ENCODE data around the gene DENND2D. TPM values are rescaled to one million over a fixed set of nuclear protein-coding genes. Genes with fewer than 3 reads are reported as not detected.

DENND2D gene
- total RNA-seq, 1 donor from 2014 or later, result 1.8 TPM

DNA sequence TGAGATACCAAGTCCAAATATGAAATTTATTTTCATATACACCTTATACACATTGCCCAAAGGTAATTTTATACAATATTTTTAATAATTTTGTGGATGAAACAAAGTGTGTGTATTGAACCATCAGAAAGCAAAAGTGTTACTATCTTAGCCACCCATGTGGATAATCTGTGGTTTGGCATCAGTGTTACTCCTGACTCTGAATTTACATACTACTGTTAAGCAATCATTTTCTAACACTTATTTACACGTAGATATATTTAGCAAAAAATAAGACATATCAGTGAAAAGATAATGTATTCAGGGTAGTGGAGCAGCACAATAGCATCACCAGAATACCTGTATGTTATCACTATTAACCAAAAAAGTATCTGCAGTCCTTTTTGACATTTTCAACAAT is 23.8 kb downstream of the DENND2D start:
- no peak overlapping the region for H3K27ac ChIP-seq (replicated peaks)
- no peak overlapping the region for H3K4me3 ChIP-seq
- no peaks in the 10 kb centered on the region for H3K4me1 ChIP-seq
- H3K27me3 ChIP-seq (ENCODE audit: low read depth), result no peaks in the 10 kb centered on the region
- intact Hi-C loops (cut with micrococcal nuclease), result no loop called here
- H3K9me3 ChIP-seq (replicated peaks), result no peaks in the 10 kb centered on the region
- TF ChIP-seq, protein P1, sequence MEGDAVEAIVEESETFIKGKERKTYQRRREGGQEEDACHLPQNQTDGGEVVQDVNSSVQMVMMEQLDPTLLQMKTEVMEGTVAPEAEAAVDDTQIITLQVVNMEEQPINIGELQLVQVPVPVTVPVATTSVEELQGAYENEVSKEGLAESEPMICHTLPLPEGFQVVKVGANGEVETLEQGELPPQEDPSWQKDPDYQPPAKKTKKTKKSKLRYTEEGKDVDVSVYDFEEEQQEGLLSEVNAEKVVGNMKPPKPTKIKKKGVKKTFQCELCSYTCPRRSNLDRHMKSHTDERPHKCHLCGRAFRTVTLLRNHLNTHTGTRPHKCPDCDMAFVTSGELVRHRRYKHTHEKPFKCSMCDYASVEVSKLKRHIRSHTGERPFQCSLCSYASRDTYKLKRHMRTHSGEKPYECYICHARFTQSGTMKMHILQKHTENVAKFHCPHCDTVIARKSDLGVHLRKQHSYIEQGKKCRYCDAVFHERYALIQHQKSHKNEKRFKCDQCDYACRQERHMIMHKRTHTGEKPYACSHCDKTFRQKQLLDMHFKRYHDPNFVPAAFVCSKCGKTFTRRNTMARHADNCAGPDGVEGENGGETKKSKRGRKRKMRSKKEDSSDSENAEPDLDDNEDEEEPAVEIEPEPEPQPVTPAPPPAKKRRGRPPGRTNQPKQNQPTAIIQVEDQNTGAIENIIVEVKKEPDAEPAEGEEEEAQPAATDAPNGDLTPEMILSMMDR (IDR thresholded peaks at IDR 0.05; ENCODE audit: borderline replicate concordance), result no peak
- no peak for DNase-seq
- H3K36me3 ChIP-seq, result peaks cover 63% of the 10 kb centered on the region

DNA sequence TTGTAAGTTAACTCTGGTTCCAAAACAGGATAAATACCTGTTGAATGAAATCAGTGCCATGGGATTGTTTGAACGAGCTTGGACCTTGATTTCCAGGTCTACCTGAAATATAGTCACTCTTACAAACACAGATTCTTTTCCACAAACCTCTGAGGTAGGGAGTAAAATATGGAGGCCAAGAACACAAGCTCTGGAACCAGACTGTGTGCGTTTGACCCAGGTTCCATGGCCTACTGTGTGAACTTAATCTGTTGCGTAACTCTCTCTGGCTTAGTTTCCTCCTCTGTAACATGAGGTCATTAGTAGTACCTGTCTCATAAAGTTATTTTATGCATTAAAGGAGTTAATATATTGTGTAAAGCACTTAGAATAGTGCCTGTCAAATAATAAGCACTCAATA is 25.1 kb downstream of the DENND2D start:
- no peak for DNase-seq
- Histone ChIP-seq H3K36me3 (peaks cover 63% of the 10 kb centered on the region), H3K27ac (replicated peaks) (no peak overlapping the region), H3K27me3 (ENCODE audit: low read depth) (no peaks in the 10 kb centered on the region), H3K4me3 (no peak overlapping the region), H3K9me3 (replicated peaks) (no peaks in the 10 kb centered on the region), H3K4me1 (no peaks in the 10 kb centered on the region)
- TF ChIP-seq, protein P1 (IDR thresholded peaks at IDR 0.05; ENCODE audit: borderline replicate concordance), result no peak
- intact Hi-C loops (cut with micrococcal nuclease), result no loop called here

DNA sequence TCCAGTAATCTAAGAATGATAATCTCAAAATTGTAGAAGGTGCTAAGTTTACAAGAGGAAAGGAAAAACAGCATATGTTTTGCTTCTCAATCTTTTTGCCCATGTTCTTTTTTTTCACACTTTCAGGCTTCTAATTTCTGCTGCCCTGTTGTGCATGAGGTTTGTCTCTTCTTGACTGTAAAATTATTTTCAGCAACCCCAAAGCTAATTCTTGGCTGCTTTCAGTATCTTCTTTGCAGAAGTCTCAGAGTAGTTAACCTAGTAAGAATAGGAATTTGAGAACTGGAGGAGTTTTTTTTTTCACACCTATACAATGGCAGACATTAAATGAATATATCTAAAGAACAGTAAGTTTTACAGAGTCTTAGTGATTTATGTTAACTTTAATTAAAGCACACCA is 26.4 kb downstream of the DENND2D start:
- intact Hi-C loops (cut with micrococcal nuclease), result no loop called here
- TF ChIP-seq, protein P1 (IDR thresholded peaks at IDR 0.05; ENCODE audit: borderline replicate concordance), result no peak
- H3K36me3 ChIP-seq, result peaks cover 65% of the 10 kb centered on the region

DNA sequence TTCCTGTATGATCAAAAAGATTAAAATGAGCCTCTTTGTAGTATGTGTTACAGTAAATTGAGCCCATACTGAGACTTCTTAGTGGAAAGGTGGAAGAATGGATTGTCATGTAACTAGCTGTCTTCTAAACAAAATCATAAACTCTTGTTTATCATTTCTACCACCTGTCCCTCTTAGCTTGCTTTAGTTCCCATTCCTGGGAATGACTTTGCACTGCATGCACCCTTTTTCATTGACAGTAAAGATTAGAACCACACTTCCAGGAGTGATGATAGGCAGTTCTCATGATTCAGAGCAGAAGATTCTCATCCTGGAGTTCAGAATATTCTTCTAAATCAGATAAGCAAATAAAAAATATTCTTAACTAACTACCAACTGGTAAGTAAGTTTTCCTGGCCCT is 28.0 kb downstream of the DENND2D start:
- peaks cover 73% of the 10 kb centered on the region for H3K36me3 ChIP-seq
- TF ChIP-seq, protein P1 (IDR thresholded peaks at IDR 0.05; ENCODE audit: borderline replicate concordance), result no peak
- no peak overlapping the region for H3K27ac ChIP-seq (replicated peaks)
- H3K9me3 ChIP-seq (replicated peaks), result no peaks in the 10 kb centered on the region
- peaks cover 8% of the 10 kb centered on the region for H3K4me1 ChIP-seq
- no peak overlapping the region for H3K4me3 ChIP-seq
- no peak for DNase-seq
- no peaks in the 10 kb centered on the region for H3K27me3 ChIP-seq (ENCODE audit: low read depth)
- intact Hi-C loops (cut with micrococcal nuclease), result no loop called here

More for the DNA sequence above, 26.4 kb downstream of the DENND2D start:
- no peak overlapping the region for H3K4me3 ChIP-seq
- peaks cover 8% of the 10 kb centered on the region for H3K4me1 ChIP-seq
- DNase-seq, result no peak
- H3K27ac ChIP-seq (replicated peaks), result no peak overlapping the region
- H3K9me3 ChIP-seq (replicated peaks), result no peaks in the 10 kb centered on the region
- H3K27me3 ChIP-seq (ENCODE audit: low read depth), result no peaks in the 10 kb centered on the region

DNA sequence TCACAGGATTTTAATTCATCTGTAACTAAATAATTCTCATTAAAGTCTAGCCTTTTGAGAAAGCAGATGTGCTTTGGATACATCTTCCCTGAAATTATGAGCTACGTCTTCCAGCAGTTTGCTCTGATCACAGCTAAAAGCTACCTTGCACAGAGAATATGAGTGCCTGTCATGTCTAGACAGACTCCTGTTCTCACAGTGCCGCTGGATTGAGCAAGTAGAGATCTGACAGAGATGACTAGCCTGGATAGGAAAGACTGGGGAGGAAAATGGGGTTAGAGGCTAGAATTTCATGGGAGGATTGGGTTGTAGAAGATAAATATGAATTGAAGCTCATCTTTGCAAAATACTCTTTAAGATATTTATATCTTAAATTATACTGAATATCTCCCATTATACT is 36.3 kb downstream of the DENND2D start:
- H3K9me3 ChIP-seq (replicated peaks), result no peaks in the 10 kb centered on the region
- H3K27me3 ChIP-seq (ENCODE audit: low read depth), result no peaks in the 10 kb centered on the region
- H3K4me1 ChIP-seq, result peaks cover 19% of the 10 kb centered on the region
- H3K36me3 ChIP-seq, result peaks cover 63% of the 10 kb centered on the region
- intact Hi-C loops (cut with micrococcal nuclease), result no loop called here
- H3K4me3 ChIP-seq, result no peak overlapping the region
- no peak for DNase-seq
- no peak overlapping the region for H3K27ac ChIP-seq (replicated peaks)
- TF ChIP-seq, protein P1 (IDR thresholded peaks at IDR 0.05; ENCODE audit: borderline replicate concordance), result no peak

DNA sequence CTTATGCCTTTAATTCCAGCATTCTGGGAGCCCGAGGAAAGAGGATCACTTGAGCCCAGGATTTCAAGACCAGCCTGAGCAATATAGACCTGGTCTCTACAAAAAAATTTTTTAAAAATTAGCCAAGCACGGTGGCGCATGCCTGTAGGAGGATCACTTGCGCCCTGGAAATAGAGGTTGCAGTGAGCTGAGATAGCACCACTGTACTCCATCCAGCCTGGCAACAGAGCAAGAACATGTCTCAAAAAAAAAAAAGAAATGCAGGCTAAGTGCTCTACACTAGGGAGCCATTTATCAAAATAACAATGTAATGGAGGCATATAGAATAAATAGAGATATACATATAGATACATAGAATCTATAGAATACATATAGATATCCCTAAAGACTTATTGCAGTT is 37.1 kb downstream of the DENND2D start:
- no peaks in the 10 kb centered on the region for H3K27me3 ChIP-seq (ENCODE audit: low read depth)
- peaks cover 56% of the 10 kb centered on the region for H3K36me3 ChIP-seq
- H3K9me3 ChIP-seq (replicated peaks), result no peaks in the 10 kb centered on the region
- intact Hi-C loops (cut with micrococcal nuclease), result no loop called here
- TF ChIP-seq, protein P1 (IDR thresholded peaks at IDR 0.05; ENCODE audit: borderline replicate concordance), result no peak
- peaks cover 19% of the 10 kb centered on the region for H3K4me1 ChIP-seq
- no peak overlapping the region for H3K27ac ChIP-seq (replicated peaks)
- H3K4me3 ChIP-seq, result no peak overlapping the region
- no peak for DNase-seq

Measured in left ventricle myocardium inferior (tissue), 1 donor.